HL-60 (cell line): ENCODE results near the gene CREB5.

Experiments used
- CTCF ChIP-seq: IDR thresholded peaks from one replicate; pipeline ENCODE4 v1.5.1; 2011; ENCODE audit warnings: low read length, control low read depth, inconsistent platforms; ENCODE audit not compliant: insufficient read depth
- POLR2AphosphoS5 ChIP-seq: IDR thresholded peaks from 2 replicates; pipeline ENCODE4 v1.6.1; 2012; ENCODE audit warnings: low read depth
- REST ChIP-seq: IDR thresholded peaks from 2 replicates; pipeline ENCODE4 v1.6.1; 2012; ENCODE audit warnings: low read depth; ENCODE audit not compliant: insufficient replicate concordance

- TF ChIP-seq CTCF (peak; percentile 64), REST (no peak), POLR2AphosphoS5 (no peak)
These were observed 441.8 kb downstream of the CREB5 start for GRCh38 chr7:28853834-28854749.
